Measurements from ENCODE around the gene HCRT. TPM values are rescaled to one million over a fixed set of nuclear protein-coding genes. Genes with fewer than 3 reads are reported as not detected.

The HCRT gene
- total RNA-seq, 2 donors from 2014 or later: not detected

DNA sequence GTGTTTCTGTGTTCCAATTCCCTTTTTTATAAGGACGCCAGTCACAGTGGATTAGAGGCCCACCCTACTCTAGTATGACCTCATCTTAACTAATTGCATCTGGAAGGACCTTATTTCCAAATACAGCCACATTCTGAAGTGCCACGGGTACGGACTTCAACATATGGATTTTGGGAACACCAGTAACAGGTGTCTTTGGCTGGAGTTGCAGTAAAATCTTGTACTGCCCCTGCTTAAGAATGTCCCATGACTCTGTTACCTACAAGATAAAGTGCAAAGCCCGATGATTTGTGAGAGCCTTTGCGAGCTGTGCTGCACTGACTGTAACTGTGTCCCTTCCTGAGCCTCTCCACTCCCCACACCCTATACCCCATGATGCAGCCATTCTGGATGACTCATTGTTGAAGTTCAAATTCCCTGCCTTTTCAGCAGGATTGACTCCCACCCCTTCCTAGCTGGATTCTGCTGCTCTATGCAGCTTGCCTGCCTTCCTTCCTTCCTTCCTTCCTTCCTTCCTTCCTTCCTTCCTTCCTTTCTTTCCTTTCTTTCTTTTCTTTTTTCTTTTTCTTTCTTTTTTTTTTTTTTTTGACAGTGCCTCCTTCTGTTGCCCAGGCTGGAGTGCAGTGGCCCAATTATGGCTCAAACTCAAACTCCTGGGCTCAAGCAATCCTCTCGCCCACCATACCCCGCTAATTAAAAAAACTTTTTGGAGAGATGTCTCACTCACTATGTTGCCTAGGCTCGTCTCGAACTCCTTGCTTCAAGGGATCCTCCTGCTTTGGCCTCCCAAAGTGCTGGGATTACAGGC, 2.1 kb downstream of the HCRT start:
- DNase-seq (no peak), ATAC-seq (no peak)
- intact Hi-C loops (cut with DNase I): loop anchor here in 1 of 2 donors (5.0 kb wide), 1 partner anchor 66 kb away; no protein-coding TSS in a partner anchor

DNA sequence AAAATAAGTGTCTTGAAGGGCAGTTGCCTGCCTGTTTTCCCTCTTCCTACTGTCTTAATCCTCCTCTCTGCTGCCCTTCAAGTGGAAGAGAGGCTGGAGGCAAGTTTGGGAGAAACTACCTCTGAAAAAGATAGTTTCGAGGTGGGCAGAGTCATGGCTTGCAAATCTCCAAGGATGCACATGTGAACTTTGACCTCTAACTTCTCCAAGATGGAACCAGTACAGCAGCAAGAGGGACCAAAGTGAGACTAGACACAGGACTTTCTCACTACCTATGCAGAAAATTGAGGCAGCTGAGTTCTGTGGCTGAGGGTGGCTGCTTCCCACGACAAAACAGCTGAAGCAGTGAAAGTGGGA, 3.4 kb downstream of the HCRT start:
- ATAC-seq: no peak
- DNase-seq: no peak
- intact Hi-C loops (cut with DNase I): loop anchor here in 1 of 2 donors (5.0 kb wide), 1 partner anchor 65 kb away; no protein-coding TSS in a partner anchor

DNA sequence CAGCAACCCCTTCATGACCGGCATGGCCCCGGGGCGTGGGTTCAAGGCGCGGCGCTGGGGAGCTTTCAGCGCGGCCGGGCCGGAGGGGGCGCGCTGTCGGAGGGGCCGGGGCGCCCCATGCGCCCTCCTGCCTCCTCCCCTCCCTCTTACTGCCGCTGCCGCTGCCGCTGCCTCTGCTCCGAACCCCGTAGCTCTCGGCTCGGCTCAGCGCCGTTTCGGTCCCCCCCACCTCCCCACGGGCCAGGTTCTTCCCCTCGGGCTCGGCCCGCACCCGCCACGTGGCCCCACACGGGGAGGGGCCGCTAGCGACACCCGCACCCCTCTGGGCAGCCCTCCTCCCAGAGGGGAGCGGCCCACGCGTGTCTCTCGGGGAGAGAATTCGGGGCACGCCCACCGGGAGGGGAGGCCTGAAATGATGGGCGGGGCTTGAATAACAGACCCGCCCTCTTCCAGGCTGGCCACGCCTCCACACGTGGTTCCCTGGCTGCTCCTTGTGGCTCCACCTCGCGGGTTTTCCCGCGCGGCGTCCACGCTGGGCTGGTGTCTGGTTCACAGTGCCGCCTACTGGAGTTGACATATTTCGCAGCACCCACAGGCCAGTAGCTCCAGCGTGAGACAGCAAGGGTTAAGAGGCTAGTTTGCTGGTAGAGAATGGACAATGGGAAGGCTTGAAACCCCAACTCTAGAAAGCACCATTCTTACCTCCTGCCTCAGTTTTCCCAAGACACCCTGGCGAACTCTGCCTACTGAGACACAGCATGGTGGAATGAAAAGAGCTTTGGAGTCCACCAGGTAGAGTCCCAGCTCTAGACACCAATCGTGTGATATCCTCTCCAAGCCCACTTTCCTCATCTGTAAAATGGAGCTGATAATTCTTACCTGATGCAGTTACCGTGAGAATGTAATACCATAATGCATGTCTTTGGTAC, 4.1 kb downstream of the HCRT start, which contains the start of gene KCNH4:
Gene KCNH4 (minus strand): TSS at position 221 of the 929 bp plus-strand sequence. CDS start 197 bp downstream, at position 24.
- intact Hi-C loops (cut with DNase I): loop anchor here in 1 of 2 donors (5.0 kb wide), 1 partner anchor 64 kb away; no protein-coding TSS in a partner anchor
- ATAC-seq: peak; percentile 53 to 63
- DNase-seq: peak; percentile 86

GRCh38 chr17:42180411-42180921, 4.8 kb downstream of the HCRT start:
- ATAC-seq (no peak), DNase-seq (no peak)
- intact Hi-C loops (cut with DNase I): loop anchor here in 1 of 2 donors (5.0 kb wide), 1 partner anchor 63 kb away; no protein-coding TSS in a partner anchor

DNA sequence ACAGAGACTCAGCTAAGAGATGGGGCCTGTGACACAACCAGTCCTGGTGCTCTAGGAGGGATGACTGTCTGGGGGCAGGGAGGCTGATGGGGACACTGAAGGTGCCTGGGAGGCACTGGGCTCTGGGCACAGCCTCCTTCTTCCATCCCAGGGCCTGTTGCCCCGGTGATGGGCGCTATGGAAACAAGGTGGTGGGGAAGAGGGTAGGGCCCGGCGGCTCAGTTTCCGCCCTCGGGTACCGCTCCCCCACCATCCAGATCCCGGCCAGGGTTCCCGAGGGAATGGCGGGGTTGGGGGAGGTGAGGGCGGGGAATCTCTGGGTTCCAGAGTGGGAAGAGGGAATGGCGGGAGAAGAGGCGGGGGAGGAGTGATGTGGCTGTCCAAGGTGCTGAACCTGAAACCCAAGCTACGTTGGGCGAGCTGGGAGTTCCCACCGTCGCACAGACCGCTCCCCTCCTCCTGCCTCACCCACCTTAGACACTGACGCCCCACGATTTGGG, 5.3 kb downstream of the HCRT start:
- intact Hi-C loops (cut with DNase I): loop anchor here in 1 of 2 donors (5.0 kb wide), 1 partner anchor 63 kb away; no protein-coding TSS in a partner anchor
- no peak for DNase-seq
- ATAC-seq: peak in 1 of 2 donors; percentile 7

- intact Hi-C loops (cut with DNase I): no loop called here
- no peak for ATAC-seq
- no peak for DNase-seq
These were observed 5.9 kb downstream of the HCRT start for GRCh38 chr17:42179335-42179734.

GRCh38 chr17:42178817-42179216, 6.4 kb downstream of the HCRT start:
- no peak for DNase-seq
- intact Hi-C loops (cut with DNase I): no loop called here

DNA sequence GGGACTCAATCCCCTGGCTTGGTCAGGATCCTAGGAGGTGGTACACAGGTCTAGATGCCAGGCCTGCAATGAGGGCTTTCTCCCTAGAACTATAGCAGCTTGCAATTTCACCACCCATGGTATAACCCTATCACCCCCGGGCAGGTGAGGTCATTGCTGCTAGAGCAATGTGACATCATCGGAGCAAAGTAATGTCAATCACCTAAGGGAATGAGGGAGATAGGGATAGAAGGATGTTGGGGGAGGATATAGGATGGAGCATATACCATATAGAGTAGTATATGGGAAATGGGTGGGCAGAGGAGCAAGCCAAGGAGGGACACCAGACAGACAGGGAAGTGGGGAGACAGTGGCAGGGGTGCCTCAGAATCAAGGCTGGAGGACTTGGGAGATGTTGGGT, 7.6 kb downstream of the HCRT start:
- intact Hi-C loops (cut with DNase I): no loop called here
- no peak for DNase-seq
- ATAC-seq: no peak

More at GRCh38 chr17:42178817-42179216, 6.4 kb downstream of the HCRT start:
- ATAC-seq: no peak

DNA sequence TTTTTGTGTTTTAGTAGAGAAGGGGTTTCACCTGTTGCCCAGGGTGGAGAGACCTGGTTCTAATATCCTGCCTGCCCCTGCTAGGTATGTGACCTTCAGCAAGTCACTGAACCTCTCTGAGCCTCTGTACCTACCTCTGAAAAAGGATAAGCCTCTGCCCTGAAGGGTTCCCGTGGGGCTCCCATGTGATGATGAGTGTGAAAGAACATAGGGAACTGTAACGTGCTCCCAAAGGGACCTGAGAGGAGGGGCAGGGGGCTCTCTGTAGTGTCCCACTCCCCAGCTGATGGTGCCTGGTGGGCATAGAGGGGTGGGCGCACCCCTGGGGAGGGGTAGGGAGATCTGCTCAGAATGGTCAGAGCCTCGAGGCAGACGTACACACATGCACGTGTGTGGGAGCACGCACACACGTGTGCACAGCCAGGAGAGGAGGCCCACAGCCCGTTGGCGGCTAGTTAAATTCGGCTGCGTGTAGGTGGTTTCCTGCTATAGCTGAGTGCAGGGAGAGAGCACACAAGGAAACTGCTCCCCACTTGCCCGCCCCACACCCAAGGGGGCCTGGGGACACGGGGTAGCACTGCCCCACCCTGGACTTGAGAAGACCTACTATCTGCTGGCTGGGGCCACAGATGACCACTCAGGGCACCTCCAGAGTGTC, 11.0 kb downstream of the HCRT start:
- intact Hi-C loops (cut with DNase I): no loop called here
- ATAC-seq (no peak), DNase-seq (no peak)

DNA sequence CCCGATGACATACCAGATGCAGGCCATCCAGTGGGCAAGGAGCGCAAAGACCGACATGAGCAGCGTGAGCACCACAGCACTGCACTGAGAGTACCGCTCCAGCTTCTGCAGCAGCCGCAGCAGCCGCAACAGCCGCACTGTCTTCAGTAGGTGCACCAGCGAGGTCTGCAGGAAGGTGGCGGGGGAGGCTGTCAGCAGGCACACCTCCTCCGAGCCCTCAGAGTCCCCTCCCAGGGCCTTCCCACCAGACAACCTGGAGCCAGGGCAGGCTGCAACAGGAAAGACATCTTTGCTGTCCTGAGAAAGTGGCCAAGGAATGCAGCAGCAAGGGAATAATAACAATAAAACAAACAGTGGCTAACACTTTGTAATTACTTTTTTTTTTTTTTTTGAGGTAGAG, 13.4 kb downstream of the HCRT start:
- intact Hi-C loops (cut with DNase I): no loop called here
- ATAC-seq (no peak), DNase-seq (no peak)

- ATAC-seq: no peak
- no peak for DNase-seq
- intact Hi-C loops (cut with DNase I): no loop called here
These were observed 15.9 kb downstream of the HCRT start for GRCh38 chr17:42169351-42169750.

GRCh38 chr17:42167807-42168206, 17.4 kb downstream of the HCRT start:
- no peak for ATAC-seq

DNA sequence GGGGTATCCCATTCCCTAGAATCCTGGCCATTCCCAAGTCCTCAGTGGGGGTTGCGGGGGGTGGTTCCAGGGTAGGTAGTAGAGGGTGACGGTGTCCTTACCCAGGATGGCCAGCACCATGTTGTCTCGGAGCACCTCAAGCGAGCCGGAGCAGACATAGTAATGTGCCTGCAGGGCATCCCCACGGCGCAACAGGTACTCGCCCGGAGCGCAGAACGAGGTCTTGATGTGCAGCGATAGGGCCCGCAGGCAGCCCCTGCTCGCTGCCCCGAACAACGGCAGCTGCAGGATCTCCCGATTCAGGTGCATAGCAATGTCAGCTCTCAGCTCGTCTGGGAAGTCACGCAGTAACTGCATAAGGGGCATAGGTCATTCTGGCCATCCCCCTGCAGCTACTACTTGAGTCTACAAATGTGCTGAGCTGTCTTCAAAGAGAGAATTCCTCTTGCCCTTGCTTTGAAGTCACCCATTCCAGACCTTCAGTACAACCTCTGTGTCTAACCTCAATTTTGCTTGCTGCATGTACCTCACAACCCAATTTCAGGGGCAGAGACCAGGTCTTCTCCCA, 19.0 kb downstream of the HCRT start:
- ATAC-seq (no peak), DNase-seq (no peak)
- intact Hi-C loops (cut with DNase I): no loop called here

More at GRCh38 chr17:42167807-42168206, 17.4 kb downstream of the HCRT start:
- DNase-seq: no peak
- intact Hi-C loops (cut with DNase I): no loop called here

- DNase-seq (no peak), ATAC-seq (no peak)
- intact Hi-C loops (cut with DNase I): no loop called here
These were observed 19.5 kb downstream of the HCRT start for GRCh38 chr17:42165751-42166150.

GRCh38 chr17:42163696-42164407, 21.4 kb downstream of the HCRT start:
- intact Hi-C loops (cut with DNase I): no loop called here
- DNase-seq (no peak), ATAC-seq (no peak)

DNA sequence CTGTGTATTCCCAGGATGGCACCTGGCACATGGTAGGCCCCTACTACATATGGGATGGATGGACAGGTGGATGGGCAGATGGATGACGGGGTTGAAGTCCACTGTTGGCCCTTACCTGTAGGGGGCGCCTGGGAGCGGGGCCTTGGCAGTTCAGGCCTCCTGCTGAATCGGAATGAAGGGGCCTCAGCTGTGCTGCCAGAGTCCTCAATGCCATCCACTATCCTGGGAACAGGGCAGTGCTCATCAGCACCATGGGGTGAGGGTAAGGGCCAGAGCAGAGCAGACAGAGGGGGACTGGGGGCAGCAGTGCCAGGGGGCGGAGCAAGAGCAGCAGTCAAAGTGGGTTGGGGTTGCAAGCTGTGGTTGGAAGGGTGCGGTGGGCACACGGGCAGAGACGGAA, 22.1 kb downstream of the HCRT start:
- intact Hi-C loops (cut with DNase I): no loop called here
- ATAC-seq: no peak
- no peak for DNase-seq

DNA sequence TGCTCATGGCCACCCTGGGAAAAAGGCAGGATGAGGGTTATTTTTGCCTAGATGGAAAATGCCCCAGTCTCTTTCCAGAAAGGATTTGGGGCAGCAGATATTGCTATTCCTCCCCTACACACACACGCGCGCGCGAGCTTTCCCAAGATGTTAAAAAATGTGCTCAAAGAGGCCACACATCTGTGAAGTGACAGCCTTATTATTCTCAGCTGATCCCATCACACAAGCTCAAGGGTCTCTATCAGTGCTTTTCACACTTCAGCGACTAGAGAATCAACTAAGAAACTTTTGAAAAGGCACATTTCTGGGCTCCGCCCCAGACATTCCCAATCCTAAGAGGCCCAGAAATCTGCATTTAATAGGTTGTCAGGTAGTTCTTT, 24.7 kb downstream of the HCRT start:
- ATAC-seq (no peak), DNase-seq (no peak)
- intact Hi-C loops (cut with DNase I): no loop called here
